GDM1 (cell line): ENCODE data around the gene SCNN1G.
A peak's percentile ranks its signal among the peaks of the same experiment; 100 is the strongest.

Experiments used
- DNase-seq: peaks from one replicate; lab custom pipeline; 2025; lab: John Stamatoyannopoulos, UW

The SCNN1G gene

GRCh38 chr16:23155445-23156049 is 27.0 kb upstream of the SCNN1G start:
- no peak for DNase-seq

- no peak for DNase-seq
These were observed 26.4 kb upstream of the SCNN1G start for GRCh38 chr16:23156110-23156509.

GRCh38 chr16:23156946-23157460 is 25.5 kb upstream of the SCNN1G start:
- no peak for DNase-seq

- no peak for DNase-seq
These were observed 24.4 kb upstream of the SCNN1G start for GRCh38 chr16:23158114-23158513.

- DNase-seq, result no peak
These were observed 22.5 kb upstream of the SCNN1G start for GRCh38 chr16:23160082-23160481.

GRCh38 chr16:23160574-23160973 is 22.0 kb upstream of the SCNN1G start:
- DNase-seq, result no peak

GRCh38 chr16:23163921-23164320 is 18.6 kb upstream of the SCNN1G start:
- DNase-seq, result no peak

GRCh38 chr16:23164736-23165135 is 17.8 kb upstream of the SCNN1G start:
- no peak for DNase-seq

- no peak for DNase-seq
These were observed 10.0 kb upstream of the SCNN1G start for GRCh38 chr16:23172583-23172982.

GRCh38 chr16:23172994-23173393 is 9.6 kb upstream of the SCNN1G start:
- no peak for DNase-seq

- DNase-seq, result no peak
These were observed 7.9 kb upstream of the SCNN1G start for GRCh38 chr16:23174622-23175021.

GRCh38 chr16:23175651-23176050 is 6.9 kb upstream of the SCNN1G start:
- DNase-seq, result no peak

- no peak for DNase-seq
These were observed 1.0 kb upstream of the SCNN1G start for GRCh38 chr16:23181506-23181905.

- peak; percentile 55 for DNase-seq
These were observed 303 bp upstream of the SCNN1G start for GRCh38 chr16:23182206-23182678.

GRCh38 chr16:23183543-23183862 is 958 bp downstream of the SCNN1G start:
- DNase-seq, result no peak

- no peak for DNase-seq
These were observed 3.1 kb downstream of the SCNN1G start for GRCh38 chr16:23185656-23186055.

GRCh38 chr16:23186171-23186570 is 3.6 kb downstream of the SCNN1G start:
- no peak for DNase-seq

GRCh38 chr16:23187341-23187740 is 4.8 kb downstream of the SCNN1G start:
- DNase-seq, result no peak

- DNase-seq, result no peak
These were observed 6.4 kb downstream of the SCNN1G start for GRCh38 chr16:23188911-23189310.

- no peak for DNase-seq
These were observed 12.1 kb downstream of the SCNN1G start for GRCh38 chr16:23194497-23195221.

GRCh38 chr16:23195366-23195978 is 12.9 kb downstream of the SCNN1G start:
- no peak for DNase-seq

GRCh38 chr16:23196539-23196938 is 14.0 kb downstream of the SCNN1G start:
- no peak for DNase-seq

GRCh38 chr16:23202166-23202565 is 19.6 kb downstream of the SCNN1G start:
- DNase-seq, result no peak
